GM12878 (cell line): Measurements from ENCODE around the gene CEP97. TPM values are rescaled to one million over a fixed set of nuclear protein-coding genes. Genes with fewer than 3 reads are reported as not detected.

Experiments
- ATAC-seq: fragments of 200-7000 bp; cut with Tn5 transposase; 3 replicates; pipeline ENCODE4 v1.9.1; 2020; ENCODE audit warnings: mild to moderate bottlenecking, moderate library complexity
- BruUV-seq: library from RNA; stranded (reverse); fragments of 400-500 nt; replicated peaks from 2 replicates; lab custom pipeline; 2021; lab: Mats Ljungman, UMichigan
- CTCF ChIA-PET: fragments of 300-600 bp; sonication (Branson Sonifier 250); formaldehyde crosslinking; extraction: SDS; loops from one replicate; lab custom pipeline; 2021; ENCODE audit warnings: inconsistent platforms; lab: Yijun Ruan, JAX
- POLR2A ChIA-PET: fragments of 350-600 bp; formaldehyde crosslinking; extraction: SDS; loops from one replicate; lab custom pipeline; 2021; ENCODE audit warnings: inconsistent platforms; lab: Charles Lee
- RAD21 ChIA-PET: fragments of 300-600 bp; sonication (Branson Sonifier 250); formaldehyde crosslinking; loops from one replicate; lab custom pipeline; 2023; ENCODE audit warnings: antibody characterized with exemption; ENCODE audit not compliant: unreplicated experiment; lab: Charles Lee
- SMC1A ChIA-PET: fragments of 300-600 bp; sonication (Branson Sonifier 250); formaldehyde crosslinking; loops from one replicate; lab custom pipeline; 2023; ENCODE audit not compliant: unreplicated experiment, uncharacterized antibody; lab: Charles Lee
- DNase-seq: peaks from one replicate; pipeline ENCODE4 v3.0.0-alpha.2; 2011; ENCODE audit warnings: low read depth, low spot score
- FAIRE-seq: peaks from 3 replicates; lab custom pipeline; 2011; peaks lifted over from hg19 to GRCh38; lab: Jason Lieb, UNC
- H2AFZ ChIP-seq: 2 replicates; pipeline ENCODE4 v1.6.0; 2011; ENCODE audit warnings: low read depth, low read length, control low read depth; ENCODE audit not compliant: control insufficient read depth
- H3K27ac ChIP-seq: 2 replicates; pipeline ENCODE4 v1.5.1; 2011; ENCODE audit warnings: control low read depth; ENCODE audit not compliant: control insufficient read depth, insufficient read depth
- H3K27me3 ChIP-seq, 2 experiments: replicated peaks in 1 of 2; 2 replicates each; pipeline versions ENCODE4 v1.6.0 to v1.6.1; 2011; ENCODE audit warnings: low read length in 1 of 2; ENCODE audit not compliant: control insufficient read depth in 2 of 2, insufficient read depth in 2 of 2
- H3K36me3 ChIP-seq, 2 experiments: 2 replicates each; pipeline ENCODE4 v1.5.1; 2011; ENCODE audit warnings: low read length in 1 of 2; ENCODE audit not compliant: control insufficient read depth in 2 of 2, insufficient read depth in 2 of 2
- H3K4me1 ChIP-seq: 2 replicates; pipeline ENCODE4 v1.6.1; 2011; ENCODE audit warnings: mild to moderate bottlenecking, low read length, moderate library complexity, mixed read lengths; ENCODE audit not compliant: control insufficient read depth, insufficient read depth
- H3K4me2 ChIP-seq: 2 replicates; pipeline ENCODE4 v1.6.0; 2011; ENCODE audit warnings: control low read depth; ENCODE audit not compliant: control insufficient read depth, insufficient read depth
- H3K4me3 ChIP-seq: fragments of 200-600 bp; sonication (generic); 2 replicates; pipeline ENCODE4 v1.5.1; 2016
- H3K79me2 ChIP-seq: 2 replicates; pipeline ENCODE4 v1.6.0; 2011; ENCODE audit warnings: low read length; ENCODE audit not compliant: control insufficient read depth, insufficient read depth
- H3K9ac ChIP-seq: 2 replicates; pipeline ENCODE4 v1.8.0; 2011; ENCODE audit warnings: low read length, control low read depth, mixed read lengths; ENCODE audit not compliant: control insufficient read depth, insufficient read depth
- H3K9me3 ChIP-seq: replicated peaks from 3 replicates; pipeline ENCODE4 v1.5.1; 2011; ENCODE audit warnings: mild to moderate bottlenecking, low read length; ENCODE audit not compliant: control insufficient read depth, insufficient read depth
- H4K20me1 ChIP-seq: 2 replicates; pipeline ENCODE4 v1.6.0; 2011; ENCODE audit not compliant: control insufficient read depth, insufficient read depth
- ASH2L ChIP-seq: fragments of 300-600, 200-600 bp; sonication (generic); IDR thresholded peaks from 2 replicates; pipeline ENCODE4 v1.6.1; 2017; ENCODE audit warnings: low read depth, mild to moderate bottlenecking, borderline replicate concordance
- BHLHE40 ChIP-seq, 2 experiments: fragments of 450-650 bp in 1 of 2; IDR thresholded peaks; 2 replicates each; pipeline ENCODE4 v1.6.1; 2011 to 2017; ENCODE audit warnings: low read depth in 2 of 2, borderline replicate concordance in 1 of 2, improper control_type of control experiment in 1 of 2, low read length in 1 of 2, mild to moderate bottlenecking in 1 of 2
- DPF2 ChIP-seq: fragments of 450-650 bp; IDR thresholded peaks from 2 replicates; pipeline ENCODE4 v1.6.1; 2017; ENCODE audit warnings: mild to moderate bottlenecking
- FOXK2 ChIP-seq: fragments of 450-650 bp; IDR thresholded peaks from 2 replicates; pipeline ENCODE4 v1.6.1; 2017; ENCODE audit warnings: mild to moderate bottlenecking, moderate library complexity
- NRF1 ChIP-seq: conservative IDR thresholded peaks from 2 replicates; pipeline ENCODE4 v1.6.1; 2011; ENCODE audit warnings: mild to moderate bottlenecking, low read depth, low read length, improper control_type of control experiment
- RUNX3 ChIP-seq: IDR thresholded peaks from 2 replicates; pipeline ENCODE4 v1.6.1; 2012; ENCODE audit warnings: low read length, inconsistent platforms
- TCF7 ChIP-seq: IDR thresholded peaks from 2 replicates; pipeline ENCODE4 v1.6.1; 2014; ENCODE audit warnings: antibody characterized with exemption, borderline replicate concordance
- YBX1 ChIP-seq: fragments of 450-650 bp; IDR thresholded peaks from 2 replicates; pipeline ENCODE4 v1.6.1; 2016; ENCODE audit warnings: antibody characterized with exemption
- WGBS: methylation state at CpG from one replicate; pipeline ENCODE4 v1.1.6; 2016; ENCODE audit warnings: low lambda C conversion rate; ENCODE audit not compliant: insufficient replicate concordance, insufficient coverage; ENCODE audit errors: missing lambda C conversion rate; 5-methylcytosine and 5-hydroxymethylcytosine counted together
- in situ Hi-C: fragments of 300-500 bp; cut with MboI; formaldehyde crosslinking; loops from 9 replicates; pipeline ENCODE4 v1.14.3; 2018; ENCODE audit warnings: mixed read lengths
- intact Hi-C: fragments of 100-400 bp; cut with micrococcal nuclease; formaldehyde crosslinking; loops from one replicate; pipeline ENCODE4 v1.14.2; 2022; ENCODE audit not compliant: unreplicated experiment
- polyA plus RNA-seq, 11 experiments: library from polyadenylated mRNA; depleted of rRNA in 4 of 11; unstranded in 6 of 11; stranded (reverse) in 5 of 11; fragments of >200 nt; fragmentation: Nextera tagmentation in 4 of 11; fragmentation: Illumina TruSeq in 1 of 11; extraction: Ambion mirVana in 4 of 11; extraction: Trizol in 1 of 11; gene quantifications; 1 replicate in 1 of 11; 2 replicates in 10 of 11; pipeline versions ENCODE4 v1.2.1 to v1.2.3, GENCODE V29; 2011 to 2016; ENCODE audit warnings: inconsistent platforms in 2 of 11, missing spikeins in 2 of 11, low read depth in 1 of 11
- total RNA-seq, 4 experiments: library from RNA; depleted of rRNA in 3 of 4; stranded (reverse); fragments of >200 nt in 3 of 4; fragmentation: Illumina TruSeq in 1 of 4; extraction: Trizol in 1 of 4; gene quantifications; 2 replicates each; pipeline versions ENCODE4 v1.2.1 to v1.2.3, GENCODE V29; 2013 to 2021

Gene CEP97
- total and polyA plus RNA-seq, 10 of the 15 experiments (the other 5 are each of a cell fraction or from before 2014, with no cell fraction given), result 1.9 to 13.7 (median 5.8) TPM

DNA sequence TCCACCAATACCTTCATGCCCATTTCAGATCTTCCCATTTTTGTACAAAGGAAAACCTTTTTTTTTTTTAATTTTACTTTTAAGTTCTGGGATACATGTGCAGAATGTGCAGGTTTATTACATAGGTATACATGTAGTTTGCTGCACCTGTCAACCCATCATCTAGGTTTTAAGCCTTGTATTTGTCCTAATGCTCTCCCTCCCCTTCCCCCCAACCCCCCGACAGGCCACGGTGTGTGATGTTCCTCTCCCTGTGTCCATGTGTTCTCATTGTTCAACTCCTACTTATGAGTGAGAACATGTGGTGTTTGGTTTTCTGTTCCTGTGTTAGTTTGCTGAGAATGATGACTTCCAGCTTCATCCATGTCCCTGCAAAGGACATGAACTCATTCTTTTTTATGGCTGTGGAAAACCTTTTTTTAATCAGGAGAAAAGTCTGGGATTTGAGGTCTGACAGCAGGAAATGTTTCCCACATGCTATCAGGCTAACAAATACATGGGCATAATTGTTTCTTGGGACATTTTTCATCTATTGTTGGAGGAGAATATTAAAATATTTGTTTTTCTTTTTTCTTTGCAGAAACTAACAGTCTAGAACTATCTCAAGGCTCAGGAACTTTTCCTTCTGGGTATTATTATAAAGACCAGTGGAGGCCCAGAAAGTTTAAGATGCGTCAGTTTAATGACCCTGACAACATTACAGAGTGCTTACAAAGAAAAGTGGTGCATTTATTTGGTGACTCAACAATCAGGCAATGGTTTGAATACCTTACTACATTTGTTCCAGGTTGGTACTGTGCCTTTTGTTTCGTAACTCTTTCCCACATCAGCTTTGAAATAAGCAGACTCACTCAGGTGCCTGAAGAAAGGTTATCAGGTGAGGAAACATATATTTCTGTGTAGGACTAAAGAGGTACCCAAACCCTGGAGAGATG is 92.1 kb downstream of the CEP97 start:
- WGBS, result 92% methylated on average over 4 of the region's 4 CpGs
- no peak for DNase-seq
- Histone ChIP-seq H3K27me3 (no peaks in the 10 kb centered on the region), H3K79me2 (no peaks in the 10 kb centered on the region), H3K36me3 (peaks cover 1 to 5% of the 10 kb centered on the region in 2 experiments), H2AFZ (no peak overlapping the region), H3K27ac (no peak overlapping the region), H3K9me3 (peaks cover 5% of the 10 kb centered on the region; the same call in 2 of the 3 replicates), H3K4me2 (no peak overlapping the region), H3K9ac (no peak overlapping the region), H4K20me1 (no peaks in the 10 kb centered on the region), H3K4me3 (no peak overlapping the region), H3K4me1 (peaks cover 29% of the 10 kb centered on the region)
- no peak for ATAC-seq
- ChIA-PET RAD21 (interaction anchor here (0.7 to 3.6 kb wide), 14 partner anchors 11 to 412 kb away, joined by 3 to 58 read pairs (median 8); partner anchors contain the start of gene NFKBIZ), POLR2A (interaction anchor here (1.4 to 2.8 kb wide), 2 partner anchors 11 to 15 kb away, joined by 6 to 16 read pairs; no protein-coding TSS in a partner anchor), SMC1A (interaction anchor here (0.8 to 19.7 kb wide), 12 partner anchors 8 to 409 kb away, joined by 3 to 949 read pairs (median 8); no protein-coding TSS in a partner anchor), CTCF (interaction anchor here (0.9 to 4.0 kb wide), 8 partner anchors 10 to 412 kb away, joined by 3 to 76 read pairs (median 8); no protein-coding TSS in a partner anchor)
- TF ChIP-seq TCF7, result no peak
- no peak for TF ChIP-seq DPF2
- no peak for TF ChIP-seq FOXK2
- no peak for TF ChIP-seq BHLHE40 (IDR thresholded peaks at IDR 0.05; ENCODE audit: borderline replicate concordance in 1 of 2, low read depth in 2 of 2, low read length in 1 of 2)
- no peak for TF ChIP-seq RUNX3
- TF ChIP-seq YBX1, result no peak
- TF ChIP-seq ASH2L, result no peak
- TF ChIP-seq NRF1, result no peak
- in situ Hi-C loops (no loop called here), intact Hi-C loops (no loop called here)
- FAIRE-seq, result no peak
- BruUV-seq, result no TSS peak
